ENCODE data around the gene PAEP.
"Not testable (repeated sequence)": the region's sequence is repeated elsewhere in the genome, so short reads cannot be mapped to it uniquely, and the experiment has no call there.

The PAEP gene

GRCh38 chr9:135561391-135562234, at the start of gene PAEP:
Gene PAEP, plus strand, starts transcription at chr9:135561756.
- no peak for DNase-seq (ENCODE audit: low read depth in 2 of 2)

DNA sequence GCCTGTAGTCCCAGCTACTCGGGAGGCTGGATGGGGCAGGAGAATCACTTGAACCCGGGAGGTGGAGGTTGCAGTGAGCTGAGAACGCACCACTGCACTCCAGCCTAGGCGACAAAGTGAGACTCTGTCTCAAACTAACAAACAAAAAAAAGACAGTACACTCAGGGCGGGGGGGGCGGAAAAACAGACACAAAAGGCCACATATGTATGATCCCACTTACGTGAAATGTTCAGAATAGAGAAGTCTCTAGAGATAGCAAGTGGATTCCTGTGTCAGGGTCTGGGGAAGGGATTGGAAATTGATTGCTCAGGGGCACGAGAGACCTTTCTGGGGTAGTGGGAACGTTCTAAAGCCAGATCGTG, 49.3 kb upstream of the PAEP start:
- DNase-seq (ENCODE audit: low read depth in 2 of 2), result no peak

DNA sequence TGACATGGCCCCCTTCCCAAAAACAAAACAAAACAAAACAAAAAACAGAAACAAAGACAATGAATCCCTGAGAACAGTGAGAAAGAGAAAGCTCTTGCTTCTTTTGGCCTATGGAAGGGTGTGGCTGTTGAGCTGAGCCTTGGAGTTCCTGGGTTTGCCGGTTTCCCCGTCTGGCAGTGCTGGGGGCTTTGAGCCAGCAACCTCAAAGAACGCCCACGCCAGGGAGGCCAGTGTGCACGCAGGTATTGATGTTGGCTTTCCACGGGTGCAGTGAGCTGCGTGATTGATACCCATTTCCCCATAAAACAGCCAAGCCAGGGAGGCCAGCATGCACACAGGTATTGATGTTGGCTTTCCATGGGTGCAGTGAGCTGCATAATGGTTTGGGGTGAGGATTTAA, 48.7 kb upstream of the PAEP start:
- DNase-seq (ENCODE audit: low read depth in 2 of 2), result no peak

- no peak for DNase-seq (ENCODE audit: low read depth in 2 of 2)
Observed at GRCh38 chr9:135513351-135513846, 48.2 kb upstream of the PAEP start.

DNA sequence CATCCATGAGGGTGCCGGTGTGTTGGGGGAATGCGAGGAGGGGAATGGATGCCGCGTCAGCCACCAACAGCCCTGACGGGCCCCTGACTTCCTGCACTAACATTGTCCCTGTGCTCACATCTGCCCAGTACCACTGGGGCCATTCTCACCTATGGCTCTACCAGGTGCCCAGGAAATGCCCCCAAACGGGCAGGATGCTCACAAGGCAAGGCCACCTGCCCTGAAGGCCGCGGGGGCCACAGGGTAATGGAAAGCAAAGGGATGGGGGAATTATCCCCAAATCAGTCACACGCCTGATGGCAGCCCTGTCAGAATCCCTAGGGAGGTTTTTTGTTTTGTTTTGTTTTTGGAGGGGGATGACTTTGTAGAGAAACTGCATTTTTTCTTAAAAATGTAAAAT, 47.6 kb upstream of the PAEP start:
- DNase-seq (ENCODE audit: low read depth in 2 of 2), result not testable (repeated sequence)

DNA sequence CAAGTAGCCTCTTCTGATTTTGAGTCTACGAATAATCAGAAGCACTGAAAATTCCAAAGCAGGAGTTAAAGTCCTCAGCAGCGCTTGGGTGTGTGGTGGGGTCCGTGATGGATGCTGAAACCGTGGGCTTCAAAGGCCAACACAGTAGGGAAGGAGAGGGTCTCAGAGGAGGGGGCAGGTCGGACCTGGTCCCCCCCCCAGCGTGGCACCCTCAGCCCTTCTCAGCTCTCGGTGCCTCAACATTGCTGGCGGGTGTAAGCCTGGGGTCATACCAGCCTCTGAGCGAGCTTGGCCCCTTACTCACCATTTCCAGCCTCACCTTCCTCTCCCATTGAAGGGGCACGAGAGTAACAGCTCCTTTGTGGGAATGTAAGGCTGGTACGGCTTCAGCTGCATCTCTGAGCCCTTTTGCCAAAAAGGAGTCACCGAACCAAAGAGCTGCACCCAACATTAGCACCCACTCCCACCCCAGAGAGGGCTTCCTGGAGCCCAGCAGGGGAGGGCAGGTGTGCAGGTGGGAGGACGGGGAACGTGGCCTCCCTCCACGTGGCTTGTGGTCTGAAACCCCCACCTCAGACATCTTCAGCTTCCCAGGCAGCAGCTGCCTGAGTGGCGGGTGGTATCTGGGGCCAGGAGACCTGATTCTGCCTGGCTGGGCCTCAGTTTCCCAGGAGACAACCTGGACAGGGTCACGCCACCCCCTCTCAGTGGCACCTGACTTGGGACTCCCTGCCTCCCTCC, 47.0 kb upstream of the PAEP start:
- no peak for DNase-seq (ENCODE audit: low read depth in 2 of 2)

GRCh38 chr9:135515083-135515951, 46.2 kb upstream of the PAEP start:
- DNase-seq (ENCODE audit: low read depth in 2 of 2), result no peak

GRCh38 chr9:135516132-135516860, 45.3 kb upstream of the PAEP start:
- DNase-seq (ENCODE audit: low read depth in 2 of 2), result no peak

DNA sequence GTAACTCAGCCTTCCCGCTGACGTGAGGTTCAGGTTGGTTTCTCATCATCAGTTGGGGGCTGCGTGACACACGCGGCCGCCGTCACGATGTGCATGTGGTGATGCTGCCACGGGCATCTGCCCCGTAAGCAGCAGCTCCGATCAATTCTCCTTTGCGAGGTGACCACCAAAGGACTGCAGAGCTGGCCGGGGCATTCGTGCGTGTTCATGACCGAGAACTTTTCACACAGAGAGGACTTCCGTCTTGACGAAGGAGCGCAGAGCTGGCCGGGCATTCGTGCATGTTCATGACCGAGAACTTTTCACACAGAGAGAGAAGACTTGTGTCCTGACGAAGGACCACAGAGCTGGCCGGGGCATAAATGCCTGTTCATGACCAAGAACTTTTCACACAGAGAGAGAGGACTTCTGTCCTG, 44.1 kb upstream of the PAEP start:
- DNase-seq (ENCODE audit: low read depth in 2 of 2), result no peak

- DNase-seq (ENCODE audit: low read depth in 2 of 2), result no peak
Observed at GRCh38 chr9:135519179-135519971, 42.2 kb upstream of the PAEP start.

GRCh38 chr9:135520916-135521607, 40.5 kb upstream of the PAEP start, which contains the start of gene LCN1:
Gene LCN1, plus strand, starts transcription at chr9:135521440. Its CDS starts 58 bp downstream, at chr9:135521498.
- no peak for DNase-seq (ENCODE audit: low read depth in 2 of 2)

- no peak for DNase-seq (ENCODE audit: low read depth in 2 of 2)
Observed at GRCh38 chr9:135521608-135522095, 39.9 kb upstream of the PAEP start.

DNA sequence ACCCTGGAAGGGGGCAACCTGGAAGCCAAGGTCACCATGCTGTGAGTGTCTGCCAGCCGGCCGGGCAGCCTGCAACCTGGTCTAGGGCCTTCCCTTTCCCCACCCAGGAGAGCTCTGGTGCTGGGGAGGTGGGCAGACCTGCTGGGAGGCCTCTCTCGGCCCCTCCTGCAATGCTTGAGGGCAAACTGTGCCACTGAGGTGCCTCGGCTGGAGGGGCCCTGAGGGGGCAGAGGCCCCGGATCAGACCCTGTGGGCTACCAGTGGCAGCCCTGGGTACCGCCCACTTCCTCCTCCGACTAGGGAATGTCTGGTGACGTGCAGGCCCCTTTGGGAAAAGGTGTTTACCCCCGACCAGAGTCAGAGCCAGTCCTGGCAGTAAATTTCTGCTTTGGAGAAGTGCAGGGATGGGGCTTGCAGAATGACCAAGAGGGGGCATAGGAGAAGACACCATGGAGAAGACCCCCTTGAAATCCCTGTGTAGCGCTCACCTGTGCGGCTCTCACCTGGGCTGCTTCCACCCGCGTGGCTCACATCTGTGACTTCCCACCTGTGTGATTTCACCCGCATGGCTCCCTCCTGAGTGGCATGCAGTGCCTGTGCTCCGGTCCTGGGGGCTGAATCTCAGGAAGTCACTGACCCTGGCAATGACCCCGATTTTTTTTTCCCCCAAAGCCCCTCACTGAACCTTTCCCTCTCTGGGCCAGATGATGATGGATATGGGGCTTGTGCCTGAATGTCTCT, 39.2 kb upstream of the PAEP start:
- no peak for DNase-seq (ENCODE audit: low read depth in 2 of 2)

- no peak for DNase-seq (ENCODE audit: low read depth in 2 of 2)
Observed at GRCh38 chr9:135522931-135523330, 38.6 kb upstream of the PAEP start.

DNA sequence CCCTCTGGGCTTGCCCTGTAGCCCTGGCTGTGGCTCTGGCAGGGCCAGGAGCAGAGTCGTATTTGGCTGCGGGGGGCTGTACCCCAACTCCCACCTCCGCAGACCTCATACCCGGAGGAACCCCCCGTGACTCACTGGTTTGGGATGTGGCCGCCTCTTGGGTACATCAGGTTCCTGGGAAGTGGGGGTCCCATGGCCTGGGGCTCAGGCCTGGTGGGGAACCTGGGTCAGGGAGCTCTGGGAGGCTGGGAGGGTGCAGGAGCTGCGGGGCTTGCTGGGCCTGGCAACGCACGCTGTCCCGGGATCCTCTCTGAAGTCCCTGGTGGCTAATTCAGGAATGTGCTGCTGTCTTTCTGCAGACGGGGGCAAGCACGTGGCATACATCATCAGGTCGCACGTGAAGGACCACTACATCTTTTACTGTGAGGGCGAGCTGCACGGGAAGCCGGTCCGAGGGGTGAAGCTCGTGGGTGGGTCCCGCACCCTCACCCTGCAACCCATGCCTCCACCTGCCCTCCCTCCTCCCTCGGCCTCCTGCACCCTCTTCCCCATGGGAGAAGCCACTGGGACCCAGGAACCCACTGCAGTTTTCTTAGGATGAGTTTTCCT, 37.9 kb upstream of the PAEP start:
- no peak for DNase-seq (ENCODE audit: low read depth in 2 of 2)

DNA sequence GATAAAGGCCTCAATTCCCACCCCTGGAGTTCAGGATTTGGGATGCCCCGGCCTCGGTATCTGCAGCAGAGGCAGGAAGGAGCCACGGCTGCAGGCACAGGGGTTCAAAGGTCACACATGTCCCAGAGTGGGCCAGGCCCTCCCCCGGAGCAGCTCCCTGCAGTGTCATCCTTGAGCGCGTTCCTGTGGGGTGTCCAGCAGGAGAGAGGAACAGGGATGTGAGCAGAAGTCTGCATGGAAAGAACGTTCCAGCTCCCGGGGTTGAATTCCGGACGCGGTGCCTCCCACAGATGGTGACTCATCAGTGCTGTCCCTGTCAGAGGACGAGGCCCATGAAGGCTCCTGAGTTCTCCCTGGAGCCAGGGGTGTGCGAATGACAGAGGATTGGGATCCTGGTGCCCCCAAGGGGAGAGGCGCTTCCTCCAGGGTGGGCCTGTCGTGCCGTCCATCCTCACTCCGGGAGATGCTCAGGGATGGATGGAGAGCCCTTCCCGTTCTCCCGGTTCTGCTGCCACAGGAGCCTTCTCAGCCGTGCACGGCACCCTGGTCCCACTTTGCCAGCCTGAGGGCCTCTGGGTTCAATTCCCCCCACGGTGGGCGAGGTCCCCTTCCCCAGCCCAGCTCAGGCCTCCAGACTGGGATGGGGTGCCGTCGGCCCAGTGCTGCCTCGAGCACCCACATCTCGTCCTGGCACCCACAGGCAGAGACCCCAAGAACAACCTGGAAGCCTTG, 37.3 kb upstream of the PAEP start:
- DNase-seq (ENCODE audit: low read depth in 2 of 2), result no peak

DNA sequence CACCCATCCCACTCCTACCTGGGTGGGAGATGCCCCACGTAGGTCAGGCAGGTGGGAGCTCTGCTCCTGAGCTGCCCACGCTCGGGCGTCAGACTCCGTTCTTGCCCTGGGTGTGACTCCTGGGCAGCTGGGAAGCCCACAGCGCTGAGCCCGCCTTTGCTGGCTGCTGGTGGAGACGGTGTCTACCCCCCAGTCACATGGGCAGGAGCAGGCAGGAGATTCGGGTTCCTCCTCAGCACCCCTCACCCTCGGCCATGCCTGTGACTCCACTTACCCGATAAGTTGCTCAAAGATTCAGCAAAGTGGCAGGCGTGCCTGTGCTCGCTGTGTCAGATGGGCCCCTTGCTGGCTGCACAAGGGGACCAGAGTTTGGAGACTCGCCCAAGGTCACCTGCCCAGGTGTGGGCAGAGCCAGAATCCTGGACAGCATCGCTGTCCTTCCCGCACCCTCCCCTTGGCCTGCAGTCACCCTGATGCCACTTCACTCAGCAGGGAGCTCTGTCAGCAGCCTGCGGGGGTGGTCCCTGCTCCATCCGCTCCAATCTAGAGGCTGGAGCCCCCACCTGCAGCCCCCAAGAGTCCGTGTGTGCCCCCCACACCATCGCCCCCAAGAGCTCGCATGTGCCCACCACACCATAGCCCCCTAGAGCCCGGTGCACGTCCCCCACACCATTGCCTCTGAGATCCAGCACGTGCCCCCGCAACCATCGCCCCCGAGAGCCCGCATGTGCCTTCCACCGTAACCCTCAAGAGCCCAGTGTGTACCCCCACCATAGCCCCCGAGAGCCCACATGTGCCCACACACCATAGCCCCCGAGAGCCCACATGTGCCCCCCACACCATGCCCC, 36.1 kb upstream of the PAEP start:
- no peak for DNase-seq (ENCODE audit: low read depth in 2 of 2)
